ENCODE results near the gene SLC41A1.

DNA sequence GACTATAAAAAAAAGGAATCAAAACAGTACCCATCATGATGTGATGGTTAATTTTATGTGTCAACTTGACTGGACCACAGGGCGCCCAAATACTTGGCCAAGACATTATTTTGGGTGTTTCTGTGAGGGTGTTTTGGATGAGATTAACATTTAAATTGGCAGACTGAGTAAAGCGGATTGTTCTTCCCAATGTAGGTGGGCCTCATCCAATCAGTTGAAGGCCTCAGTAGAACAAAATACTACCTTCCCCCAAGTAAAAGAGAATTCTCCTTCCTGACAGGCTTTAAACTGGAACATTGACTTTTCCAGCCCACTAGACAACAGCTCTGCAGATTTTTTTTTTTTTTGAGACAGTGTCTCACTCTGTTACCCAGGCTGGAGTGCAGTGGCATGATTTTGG, 48.4 kb downstream of the SLC41A1 start:
- TF ChIP-seq, protein P1, sequence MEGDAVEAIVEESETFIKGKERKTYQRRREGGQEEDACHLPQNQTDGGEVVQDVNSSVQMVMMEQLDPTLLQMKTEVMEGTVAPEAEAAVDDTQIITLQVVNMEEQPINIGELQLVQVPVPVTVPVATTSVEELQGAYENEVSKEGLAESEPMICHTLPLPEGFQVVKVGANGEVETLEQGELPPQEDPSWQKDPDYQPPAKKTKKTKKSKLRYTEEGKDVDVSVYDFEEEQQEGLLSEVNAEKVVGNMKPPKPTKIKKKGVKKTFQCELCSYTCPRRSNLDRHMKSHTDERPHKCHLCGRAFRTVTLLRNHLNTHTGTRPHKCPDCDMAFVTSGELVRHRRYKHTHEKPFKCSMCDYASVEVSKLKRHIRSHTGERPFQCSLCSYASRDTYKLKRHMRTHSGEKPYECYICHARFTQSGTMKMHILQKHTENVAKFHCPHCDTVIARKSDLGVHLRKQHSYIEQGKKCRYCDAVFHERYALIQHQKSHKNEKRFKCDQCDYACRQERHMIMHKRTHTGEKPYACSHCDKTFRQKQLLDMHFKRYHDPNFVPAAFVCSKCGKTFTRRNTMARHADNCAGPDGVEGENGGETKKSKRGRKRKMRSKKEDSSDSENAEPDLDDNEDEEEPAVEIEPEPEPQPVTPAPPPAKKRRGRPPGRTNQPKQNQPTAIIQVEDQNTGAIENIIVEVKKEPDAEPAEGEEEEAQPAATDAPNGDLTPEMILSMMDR (IDR thresholded peaks at IDR 0.05), result no peak
- no peak for TF ChIP-seq POLR2A (IDR thresholded peaks at IDR 0.05)
